ENCODE results near the gene GGA1. TPM values are rescaled to one million over a fixed set of nuclear protein-coding genes. Genes with fewer than 3 reads are reported as not detected.

GGA1 gene
- total RNA-seq, 1 donor from 2014 or later: 80.2 TPM

- Mint-ChIP-seq H3K4me3 (no peak overlapping the region), H3K36me3 (no peaks in the 10 kb centered on the region), H3K4me1 (ENCODE audit: unreplicated experiment) (peaks cover 34% of the 10 kb centered on the region), H3K27me3 (no peaks in the 10 kb centered on the region), H3K27ac (peak overlapping the region; percentile 48), H3K9me3 (no peaks in the 10 kb centered on the region)
- peak; percentile 86 for DNase-seq (ENCODE audit: extremely low spot score, unreplicated experiment)
- TF ChIP-seq CTCF (conservative IDR thresholded peaks at IDR 0.05): peak; percentile 97
These were observed 41.5 kb upstream of the GGA1 start for GRCh38 chr22:37566903-37567798.

- no peak overlapping the region for H3K27ac Mint-ChIP-seq
- H3K4me1 Mint-ChIP-seq (ENCODE audit: unreplicated experiment): peaks cover 32% of the 10 kb centered on the region
- no peak overlapping the region for H3K4me3 Mint-ChIP-seq
- H3K9me3 Mint-ChIP-seq: no peaks in the 10 kb centered on the region
- no peaks in the 10 kb centered on the region for H3K36me3 Mint-ChIP-seq
- no peak for TF ChIP-seq CTCF (conservative IDR thresholded peaks at IDR 0.05)
- H3K27me3 Mint-ChIP-seq: no peaks in the 10 kb centered on the region
- DNase-seq (ENCODE audit: extremely low spot score, unreplicated experiment): no peak
These were observed 40.6 kb upstream of the GGA1 start for GRCh38 chr22:37568012-37568411.

DNA sequence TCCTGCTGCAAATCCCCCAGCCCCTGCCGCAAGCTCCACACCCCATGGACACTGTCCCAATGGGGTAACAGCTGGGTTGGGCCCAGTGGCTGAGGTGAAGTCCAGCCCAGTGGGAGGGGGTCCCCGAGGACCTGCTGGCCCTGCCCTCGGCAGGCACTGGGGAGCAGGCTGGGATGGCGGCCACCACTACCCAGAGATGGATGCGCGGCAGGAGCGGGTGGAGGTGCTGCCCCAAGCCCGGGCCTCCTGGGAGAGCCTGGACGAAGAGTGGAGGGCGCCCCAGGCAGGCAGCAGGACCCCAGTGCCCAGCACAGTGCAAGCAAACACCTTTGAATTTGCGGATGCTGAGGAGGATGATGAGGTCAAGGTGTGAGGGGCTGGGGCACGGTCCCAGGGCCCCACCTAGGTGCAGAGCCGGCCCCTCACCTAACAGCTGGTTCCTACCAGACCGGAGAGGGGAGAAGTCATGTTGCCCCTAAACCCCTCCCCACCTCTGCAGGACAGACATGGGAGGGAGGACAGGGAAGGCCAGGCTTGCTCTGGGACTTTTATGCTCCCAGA lies 40.1 kb upstream of the GGA1 start:
- no peak overlapping the region for H3K4me3 Mint-ChIP-seq
- H3K9me3 Mint-ChIP-seq: no peaks in the 10 kb centered on the region
- H3K27ac Mint-ChIP-seq: no peak overlapping the region
- no peaks in the 10 kb centered on the region for H3K27me3 Mint-ChIP-seq
- H3K4me1 Mint-ChIP-seq (ENCODE audit: unreplicated experiment): peaks cover 27% of the 10 kb centered on the region
- TF ChIP-seq CTCF (conservative IDR thresholded peaks at IDR 0.05): no peak
- no peaks in the 10 kb centered on the region for H3K36me3 Mint-ChIP-seq
- DNase-seq (ENCODE audit: extremely low spot score, unreplicated experiment): no peak

DNA sequence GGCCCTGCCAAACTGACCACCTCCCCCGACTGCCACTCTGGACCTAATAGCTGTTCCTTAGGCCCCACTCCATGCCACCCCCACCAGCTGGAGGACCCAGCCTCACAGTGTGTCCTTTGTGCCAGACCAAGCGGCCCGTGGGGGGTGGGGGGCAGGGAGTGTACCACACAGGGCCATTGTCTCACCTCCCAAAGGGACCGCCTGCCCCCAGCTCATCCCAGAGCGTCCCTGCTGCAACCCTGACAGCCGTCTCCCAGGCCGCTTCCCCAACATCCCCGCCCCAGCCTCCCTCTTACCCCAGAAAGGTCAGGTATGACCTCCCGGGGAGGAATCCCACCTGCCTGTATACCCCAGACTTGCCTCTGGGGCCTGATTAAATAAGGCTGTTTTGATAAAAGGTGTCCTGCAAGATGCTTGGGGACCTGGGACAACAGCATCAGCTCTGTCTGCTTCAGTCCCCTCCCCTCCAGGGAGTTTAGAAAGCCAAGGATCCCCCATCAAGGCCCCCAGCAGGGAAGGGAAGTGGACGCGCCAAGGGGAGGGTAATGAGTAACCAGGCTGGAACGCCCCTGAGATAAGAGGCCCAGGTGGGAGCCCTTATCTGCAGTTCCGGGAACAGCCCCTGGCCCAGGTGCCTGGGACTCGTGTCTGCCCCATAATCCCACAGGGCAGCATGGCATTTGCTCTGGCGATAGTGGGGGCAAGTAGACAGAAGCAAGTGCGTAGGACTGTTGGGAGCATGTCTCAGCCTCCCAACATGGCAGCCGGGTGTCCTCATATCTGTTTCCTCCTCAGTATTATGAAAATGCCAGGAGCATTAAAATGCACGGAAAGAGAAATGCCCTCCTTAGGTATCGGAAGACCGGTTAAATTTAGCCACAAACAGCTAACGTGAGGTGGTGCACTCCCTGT lies 39.4 kb upstream of the GGA1 start:
- Mint-ChIP-seq H3K4me3 (peak overlapping the region; percentile 55), H3K36me3 (no peaks in the 10 kb centered on the region), H3K9me3 (no peaks in the 10 kb centered on the region), H3K27me3 (no peaks in the 10 kb centered on the region), H3K4me1 (ENCODE audit: unreplicated experiment) (peaks cover 22% of the 10 kb centered on the region), H3K27ac (peak overlapping the region; percentile 89)
- TF ChIP-seq CTCF (conservative IDR thresholded peaks at IDR 0.05): no peak
- DNase-seq (ENCODE audit: extremely low spot score, unreplicated experiment): no peak

- H3K36me3 Mint-ChIP-seq: no peaks in the 10 kb centered on the region
- no peaks in the 10 kb centered on the region for H3K27me3 Mint-ChIP-seq
- peak overlapping the region; percentile 55 for H3K4me3 Mint-ChIP-seq
- TF ChIP-seq CTCF (conservative IDR thresholded peaks at IDR 0.05): no peak
- no peaks in the 10 kb centered on the region for H3K9me3 Mint-ChIP-seq
- no peak for DNase-seq (ENCODE audit: extremely low spot score, unreplicated experiment)
- H3K4me1 Mint-ChIP-seq (ENCODE audit: unreplicated experiment): peaks cover 22% of the 10 kb centered on the region
- peak overlapping the region; percentile 89 for H3K27ac Mint-ChIP-seq
These were observed 38.5 kb upstream of the GGA1 start for GRCh38 chr22:37569921-37570660.
